ENCODE data around the gene FRS3.

DNA sequence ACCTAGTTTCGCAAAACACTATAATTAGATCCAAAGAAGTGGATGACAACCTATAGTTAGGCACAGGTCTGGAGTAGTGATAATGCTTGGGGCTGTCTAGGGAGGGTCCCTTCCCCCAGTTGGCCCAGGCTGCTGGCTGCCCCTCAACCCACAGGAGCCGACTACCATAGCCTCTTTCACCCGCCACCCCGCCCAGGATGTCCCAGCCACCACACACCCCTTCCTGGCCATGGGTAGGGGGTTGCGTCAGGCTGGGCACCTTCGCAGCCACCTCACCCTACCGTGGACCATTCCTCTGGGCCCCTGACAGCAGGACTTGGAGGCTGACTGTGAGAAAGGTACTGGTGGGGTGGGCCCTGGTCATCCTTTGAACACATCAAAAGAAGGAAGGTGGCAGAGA is 52.8 kb downstream of the FRS3 start:
- TF ChIP-seq HDGF (IDR thresholded peaks at IDR 0.05; ENCODE audit: borderline replicate concordance) (no peak), ELF4 (IDR thresholded peaks at IDR 0.05) (no peak), NFRKB (IDR thresholded peaks at IDR 0.05) (no peak), BHLHE40 (IDR thresholded peaks at IDR 0.05; ENCODE audit: borderline replicate concordance) (no peak), ZNF384 (IDR thresholded peaks at IDR 0.05) (no peak), FOXK2 (IDR thresholded peaks at IDR 0.05) (no peak), ARNT (IDR thresholded peaks at IDR 0.05) (no peak), CTBP1 (IDR thresholded peaks at IDR 0.05; ENCODE audit: borderline replicate concordance) (no peak)
